OCI-LY7 (cell line): Measurements from ENCODE around the gene CBFA2T3. TPM values are rescaled to one million over a fixed set of nuclear protein-coding genes. Genes with fewer than 3 reads are reported as not detected.

Experiments
- BruUV-seq: library from RNA; stranded (reverse); fragments of 400-500 nt; replicated peaks from 2 replicates; lab custom pipeline; 2021; lab: Mats Ljungman, UMichigan
- CTCF ChIA-PET: fragments of 300-600 bp; sonication (Branson Sonifier 250); formaldehyde crosslinking; loops from one replicate; lab custom pipeline; 2022; ENCODE audit warnings: antibody characterized with exemption; ENCODE audit not compliant: unreplicated experiment; lab: Charles Lee
- POLR2A ChIA-PET: fragments of 300-600 bp; sonication (Branson Sonifier 250); formaldehyde crosslinking; loops from one replicate; lab custom pipeline; 2022; ENCODE audit warnings: antibody characterized with exemption; lab: Charles Lee
- DNase-seq: peaks from one replicate; pipeline ENCODE4 v3.0.0-alpha.2; 2015; ENCODE audit warnings: low spot score
- H2AFZ ChIP-seq: fragments of 200-600 bp; sonication (generic), shearing (Covaris generic); 2 replicates; pipeline ENCODE4 v1.6.1; 2014; ENCODE audit warnings: mild to moderate bottlenecking, antibody characterized with exemption, low read length, moderate library complexity
- H3K27ac ChIP-seq: fragments of 200-600 bp; sonication (generic); 2 replicates; pipeline ENCODE4 v1.5.1; 2014; ENCODE audit warnings: mixed run types, low read depth, mild to moderate bottlenecking, moderate library complexity, low read length, inconsistent platforms; ENCODE audit not compliant: poor library complexity, severe bottlenecking
- H3K36me3 ChIP-seq: fragments of 200-600 bp; sonication (generic); 2 replicates; pipeline ENCODE4 v1.6.1; 2014; ENCODE audit warnings: mild to moderate bottlenecking, antibody characterized with exemption, low read length, moderate library complexity, mixed read lengths; ENCODE audit not compliant: insufficient read depth
- H3K4me1 ChIP-seq: fragments of 200-600 bp; sonication (generic); 2 replicates; pipeline ENCODE4 v1.5.1; 2014; ENCODE audit warnings: mild to moderate bottlenecking, low read length; ENCODE audit not compliant: insufficient read depth, poor library complexity, severe bottlenecking
- H3K4me2 ChIP-seq: fragments of 200-600 bp; sonication (generic); 2 replicates; pipeline ENCODE4 v1.6.1; 2014; ENCODE audit warnings: mild to moderate bottlenecking, low read length
- H3K4me3 ChIP-seq: fragments of 200-600 bp; sonication (generic); 2 replicates; pipeline ENCODE4 v1.5.1; 2014; ENCODE audit warnings: mild to moderate bottlenecking, low read depth, low read length; ENCODE audit not compliant: poor library complexity, severe bottlenecking
- H3K79me2 ChIP-seq: fragments of 200-600 bp; sonication (generic); 2 replicates; pipeline ENCODE4 v1.6.1; 2016; ENCODE audit warnings: low read depth, mild to moderate bottlenecking, low read length, moderate library complexity, mixed read lengths; ENCODE audit not compliant: insufficient read depth
- H3K9me2 ChIP-seq: fragments of 200-600 bp; sonication (generic); 2 replicates; pipeline ENCODE4 v1.6.1; 2016; ENCODE audit warnings: mild to moderate bottlenecking, low read length, mixed read lengths; ENCODE audit not compliant: insufficient read depth
- H3K9me3 ChIP-seq: fragments of 200-600 bp; sonication (generic); 2 replicates; pipeline ENCODE4 v1.6.1; 2014; ENCODE audit warnings: mild to moderate bottlenecking, mixed run types, low read length, mixed read lengths
- H4K20me1 ChIP-seq: fragments of 200-600 bp; sonication (generic); 2 replicates; pipeline ENCODE4 v1.6.1; 2014; ENCODE audit warnings: mild to moderate bottlenecking, antibody characterized with exemption, low read length, moderate library complexity, mixed read lengths; ENCODE audit not compliant: insufficient read depth
- EZH2phosphoT487 ChIP-seq: fragments of 200-600 bp; sonication (generic); IDR thresholded peaks from 2 replicates; pipeline ENCODE4 v1.6.1; 2018; ENCODE audit warnings: low read depth, borderline replicate concordance, mild to moderate bottlenecking, mixed run types, antibody characterized with exemption, low read length, moderate library complexity, mixed read lengths
- intact Hi-C: fragments of 100-400 bp; cut with micrococcal nuclease; formaldehyde crosslinking; loops from one replicate; pipeline ENCODE4 v1.10.0; 2022; ENCODE audit not compliant: unreplicated experiment
- total RNA-seq, 2 experiments: library from RNA; depleted of rRNA in 1 of 2; stranded (reverse); fragments of >200 nt in 1 of 2; shearing (Covaris generic) in 1 of 2; gene quantifications; 2 replicates each; pipeline ENCODE4 v1.2.3, GENCODE V29; 2014 to 2022
- TF ChIP-seq, protein P1 (sequence below): fragments of 200-600 bp; sonication (generic); conservative IDR thresholded peaks from 2 replicates; pipeline ENCODE4 v1.5.1; 2014; ENCODE audit warnings: mild to moderate bottlenecking, antibody characterized with exemption, low read length, moderate library complexity, mixed read lengths

The CBFA2T3 gene
- total RNA-seq, 2 experiments from 2014 or later: 1.1 to 48.0 TPM

DNA sequence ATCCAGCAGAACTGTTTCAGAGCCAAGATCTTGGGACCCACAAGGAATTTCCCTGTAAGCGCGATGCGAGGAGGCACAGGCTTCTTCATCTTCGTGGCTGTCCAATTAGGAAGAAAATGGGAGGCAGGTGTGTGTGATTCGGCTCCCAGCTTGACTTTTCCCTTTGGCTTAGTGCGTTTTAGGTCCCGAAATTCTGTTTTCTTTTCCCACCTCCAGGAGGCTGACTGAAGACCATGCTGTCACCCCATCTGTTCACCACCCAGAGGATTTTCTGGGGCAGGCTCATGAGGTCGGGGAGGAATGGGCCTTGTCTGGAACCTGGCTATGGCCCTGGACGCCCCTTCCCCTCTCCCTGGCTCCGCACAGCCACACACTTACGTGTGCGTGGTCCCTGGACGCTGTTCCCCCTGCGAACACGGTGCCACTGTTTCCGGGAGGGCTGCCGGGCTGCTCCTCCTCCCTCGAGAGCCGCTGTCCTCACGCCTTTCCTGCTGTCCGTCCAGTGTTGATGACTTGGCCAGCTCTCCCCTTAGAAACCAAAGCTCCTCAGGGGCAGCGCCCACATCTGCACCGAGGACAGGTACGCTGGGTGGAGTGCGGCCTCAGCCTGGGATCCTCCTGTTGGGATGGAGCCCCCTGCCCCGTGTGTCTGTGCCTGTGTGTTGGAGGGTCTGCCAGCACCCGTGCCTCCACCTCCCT lies 107.9 kb downstream of the CBFA2T3 start:
- Histone ChIP-seq H3K9me3 (no peaks in the 10 kb centered on the region), H3K4me1 (peaks cover 4% of the 10 kb centered on the region), H4K20me1 (no peaks in the 10 kb centered on the region), H3K9me2 (no peaks in the 10 kb centered on the region), H3K4me3 (no peak overlapping the region), H3K27ac (no peak overlapping the region), H2AFZ (no peak overlapping the region), H3K79me2 (no peaks in the 10 kb centered on the region), H3K36me3 (no peaks in the 10 kb centered on the region), H3K4me2 (no peak overlapping the region)
- no peak for DNase-seq
- CTCF ChIA-PET: no interaction called here
- TF ChIP-seq, protein P1, sequence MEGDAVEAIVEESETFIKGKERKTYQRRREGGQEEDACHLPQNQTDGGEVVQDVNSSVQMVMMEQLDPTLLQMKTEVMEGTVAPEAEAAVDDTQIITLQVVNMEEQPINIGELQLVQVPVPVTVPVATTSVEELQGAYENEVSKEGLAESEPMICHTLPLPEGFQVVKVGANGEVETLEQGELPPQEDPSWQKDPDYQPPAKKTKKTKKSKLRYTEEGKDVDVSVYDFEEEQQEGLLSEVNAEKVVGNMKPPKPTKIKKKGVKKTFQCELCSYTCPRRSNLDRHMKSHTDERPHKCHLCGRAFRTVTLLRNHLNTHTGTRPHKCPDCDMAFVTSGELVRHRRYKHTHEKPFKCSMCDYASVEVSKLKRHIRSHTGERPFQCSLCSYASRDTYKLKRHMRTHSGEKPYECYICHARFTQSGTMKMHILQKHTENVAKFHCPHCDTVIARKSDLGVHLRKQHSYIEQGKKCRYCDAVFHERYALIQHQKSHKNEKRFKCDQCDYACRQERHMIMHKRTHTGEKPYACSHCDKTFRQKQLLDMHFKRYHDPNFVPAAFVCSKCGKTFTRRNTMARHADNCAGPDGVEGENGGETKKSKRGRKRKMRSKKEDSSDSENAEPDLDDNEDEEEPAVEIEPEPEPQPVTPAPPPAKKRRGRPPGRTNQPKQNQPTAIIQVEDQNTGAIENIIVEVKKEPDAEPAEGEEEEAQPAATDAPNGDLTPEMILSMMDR: no peak
- TF ChIP-seq EZH2phosphoT487: no peak
- intact Hi-C loops: no loop called here
- POLR2A ChIA-PET: interaction anchor here (0.7 kb wide), 1 partner anchor 12 kb away, joined by 3 read pairs; the partner anchor contains the start of genes GALNS and TRAPPC2L
- BruUV-seq: no TSS peak

DNA sequence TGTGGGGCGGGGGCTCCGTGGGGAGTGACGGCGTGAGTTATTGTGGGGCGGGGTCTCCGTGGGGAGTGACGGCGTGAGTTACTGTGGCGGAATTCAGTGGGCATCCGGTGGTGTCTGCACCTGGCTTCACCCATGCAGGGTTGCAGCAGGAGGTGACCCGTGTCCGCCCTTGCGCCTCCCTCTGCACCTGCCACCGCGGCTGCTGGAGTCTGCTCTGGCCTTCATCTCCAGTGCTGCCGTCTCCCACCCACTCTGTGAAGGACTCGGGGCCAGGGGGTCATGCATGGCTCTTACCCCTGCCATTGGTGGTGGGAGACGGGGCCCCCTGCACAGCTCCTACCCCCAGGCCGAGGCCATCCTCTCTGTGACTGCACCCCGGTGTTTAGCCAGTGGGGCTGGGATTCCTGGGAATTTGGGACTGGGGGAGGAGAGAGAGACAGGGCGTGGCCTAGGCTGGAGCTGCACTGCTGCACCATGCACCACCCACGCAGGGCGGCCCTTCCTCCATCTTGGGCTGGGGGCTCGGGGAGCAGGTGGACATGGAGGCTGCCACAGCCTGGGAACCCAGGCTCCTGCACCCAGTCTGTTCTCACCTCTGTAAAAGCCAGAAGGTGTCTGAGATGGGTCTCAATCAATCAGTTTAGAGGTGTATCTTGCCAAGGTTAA lies 109.3 kb downstream of the CBFA2T3 start:
- Histone ChIP-seq H4K20me1 (no peaks in the 10 kb centered on the region), H3K79me2 (no peaks in the 10 kb centered on the region), H3K36me3 (no peaks in the 10 kb centered on the region), H3K9me2 (no peaks in the 10 kb centered on the region), H3K4me2 (no peak overlapping the region), H3K9me3 (no peaks in the 10 kb centered on the region), H3K27ac (no peak overlapping the region), H2AFZ (no peak overlapping the region), H3K4me3 (no peak overlapping the region), H3K4me1 (peaks cover 4% of the 10 kb centered on the region)
- TF ChIP-seq, protein P1: no peak
- TF ChIP-seq EZH2phosphoT487: no peak
- CTCF ChIA-PET: no interaction called here
- POLR2A ChIA-PET: no interaction called here
- BruUV-seq: no TSS peak
- intact Hi-C loops: no loop called here
- DNase-seq: peak; percentile 29
